ENCODE measurements around the gene PRRT3. TPM values are rescaled to one million over a fixed set of nuclear protein-coding genes. Genes with fewer than 3 reads are reported as not detected.

The PRRT3 gene
- total and polyA plus RNA-seq, 2 of the 13 experiments (the other 11 are each of a cell fraction or from before 2014, with no cell fraction given) = 0.22 to 0.44 TPM

GRCh38 chr3:9966841-9967240 is 14.6 kb upstream of the PRRT3 start:
- no peaks in the 10 kb centered on the region for H4K20me1 ChIP-seq (ENCODE audit: insufficient read depth, low read length)
- FAIRE-seq (no peak), ATAC-seq (no peak), DNase-seq (ENCODE audit: low spot score) (no peak)
- ChIA-PET POLR2A (no interaction called here), CTCF (ENCODE audit: low intra/inter-chr PET ratio, low total read pairs) (no interaction called here)
- H3K79me2 ChIP-seq (ENCODE audit: insufficient read depth, low read length) = no peaks in the 10 kb centered on the region
- in situ Hi-C loops (cut with HindIII; ENCODE audit: extremely low pct_ligation_motif_present, low pct_unique_long_range_greater_than_20kb) = no loop called here
- no peaks in the 10 kb centered on the region for H3K4me1 ChIP-seq (ENCODE audit: insufficient read depth, low read length)
- no peaks in the 10 kb centered on the region for H3K27me3 ChIP-seq (ENCODE audit: control insufficient read depth in 1 of 2, insufficient read depth in 2 of 2, low read length in 2 of 2)
- WGBS (ENCODE audit: low lambda C conversion rate) = 98% methylated on average over 2 of the region's 2 CpGs
- no peak overlapping the region for H3K9ac ChIP-seq (ENCODE audit: insufficient read depth, low read depth, low read length)
- H2AFZ ChIP-seq (ENCODE audit: low read length) = no peak overlapping the region
- TF ChIP-seq MAFK (conservative IDR thresholded peaks at IDR 0.05 in 1 of 2, IDR thresholded peaks at IDR 0.05 in 1 of 2; ENCODE audit: low read length in 2 of 2) (peak; percentile 83 to 89), ZNF709 (CRISPR knock-in tag; IDR thresholded peaks at IDR 0.05) (no peak), MAFF (IDR thresholded peaks at IDR 0.05; ENCODE audit: low read depth, low read length) (peak; percentile 88)
- BruUV-seq (replicated peaks) = no TSS peak
- H3K4me3 ChIP-seq (replicated peaks in 1 of 3; ENCODE audit: insufficient read depth in 1 of 3, low read depth in 2 of 3, low read length in 3 of 3) = no peak overlapping the region
- H3K36me3 ChIP-seq (replicated peaks in 1 of 2; ENCODE audit: control insufficient read depth in 1 of 2, insufficient read depth in 2 of 2, low read length in 2 of 2) = peaks cover 6 to 49% of the 10 kb centered on the region in 2 experiments
- no peak overlapping the region for H3K27ac ChIP-seq (ENCODE audit: extremely low read length, insufficient read depth, low read length)
- no peak overlapping the region for H3K4me2 ChIP-seq (ENCODE audit: low read depth, low read length)
- intact Hi-C loops (cut with micrococcal nuclease; ENCODE audit: unreplicated experiment) = no loop called here
- H3K9me3 ChIP-seq (ENCODE audit: low read length) = no peaks in the 10 kb centered on the region

GRCh38 chr3:9965200-9965875 is 13.1 kb upstream of the PRRT3 start:
- intact Hi-C loops (cut with micrococcal nuclease; ENCODE audit: unreplicated experiment) (no loop called here), in situ Hi-C loops (cut with HindIII; ENCODE audit: extremely low pct_ligation_motif_present, low pct_unique_long_range_greater_than_20kb) (no loop called here)
- Histone ChIP-seq H2AFZ (ENCODE audit: low read length) (no peak overlapping the region), H3K4me2 (ENCODE audit: low read depth, low read length) (no peak overlapping the region), H3K9me3 (ENCODE audit: low read length) (no peaks in the 10 kb centered on the region), H3K79me2 (ENCODE audit: insufficient read depth, low read length) (no peaks in the 10 kb centered on the region), H3K27me3 (ENCODE audit: control insufficient read depth in 1 of 2, insufficient read depth in 2 of 2, low read length in 2 of 2) (no peaks in the 10 kb centered on the region), H3K27ac (ENCODE audit: extremely low read length, insufficient read depth, low read length) (no peak overlapping the region), H3K36me3 (replicated peaks in 1 of 2; ENCODE audit: control insufficient read depth in 1 of 2, insufficient read depth in 2 of 2, low read length in 2 of 2) (peaks cover 8 to 36% of the 10 kb centered on the region in 2 experiments), H3K4me1 (ENCODE audit: insufficient read depth, low read length) (no peaks in the 10 kb centered on the region), H3K9ac (ENCODE audit: insufficient read depth, low read depth, low read length) (no peak overlapping the region), H3K4me3 (replicated peaks in 1 of 3; ENCODE audit: insufficient read depth in 1 of 3, low read depth in 2 of 3, low read length in 3 of 3) (no peak overlapping the region), H4K20me1 (ENCODE audit: insufficient read depth, low read length) (no peaks in the 10 kb centered on the region)
- FAIRE-seq (no peak), DNase-seq (ENCODE audit: low spot score) (no peak), ATAC-seq (no peak)
- ChIA-PET POLR2A (interaction anchor here (2.0 kb wide), 1 partner anchor 19 kb away, joined by 7 read pairs; no protein-coding TSS in a partner anchor), CTCF (ENCODE audit: low intra/inter-chr PET ratio, low total read pairs) (no interaction called here)
- BruUV-seq (replicated peaks) = no TSS peak
- 96% methylated on average over 6 of the region's 6 CpGs for WGBS (ENCODE audit: low lambda C conversion rate)
- no peak for TF ChIP-seq TARDBP (CRISPR knock-in tag; IDR thresholded peaks at IDR 0.05)
- TF ChIP-seq ZNF224 (CRISPR knock-in tag; IDR thresholded peaks at IDR 0.05) = no peak
- no peak for TF ChIP-seq ARHGAP35 (CRISPR knock-in tag; IDR thresholded peaks at IDR 0.05; ENCODE audit: borderline replicate concordance)
- TF ChIP-seq MIER3 (CRISPR knock-in tag; IDR thresholded peaks at IDR 0.05; ENCODE audit: borderline replicate concordance) = no peak
- TF ChIP-seq ZNF264 (CRISPR knock-in tag; IDR thresholded peaks at IDR 0.05) = no peak
- no peak for TF ChIP-seq FOXO4 (CRISPR knock-in tag; conservative IDR thresholded peaks at IDR 0.05)
- TF ChIP-seq ZIK1 (CRISPR knock-in tag; IDR thresholded peaks at IDR 0.05; ENCODE audit: borderline replicate concordance, low read depth) = no peak
- TF ChIP-seq ELF4 (CRISPR knock-in tag; IDR thresholded peaks at IDR 0.05; ENCODE audit: borderline replicate concordance) = no peak
- no peak for TF ChIP-seq ARNTL (CRISPR knock-in tag; IDR thresholded peaks at IDR 0.05)

All from HepG2 (cell line).